ENCODE data around the gene KXD1. TPM values are rescaled to one million over a fixed set of nuclear protein-coding genes. Genes with fewer than 3 reads are reported as not detected.

KXD1 gene
- total and polyA plus RNA-seq, 2 donors (not counting 1 experiment from before 2014, with no cell fraction given): 90.0 to 166 TPM

- ChIA-PET CTCF (no interaction called here), POLR2A (no interaction called here)
- Histone ChIP-seq H3K4me2 (replicated peaks; ENCODE audit: low read depth, low read length, poor library complexity, severe bottlenecking) (no peak overlapping the region), H3K36me3 (replicated peaks in 1 of 2; ENCODE audit: control extremely low read depth in 1 of 2, control insufficient read depth in 1 of 2, extremely low read depth in 1 of 2, insufficient read depth in 2 of 2, low read length in 1 of 2) (peaks cover 0 to 4% of the 10 kb centered on the region in 2 experiments), H3K4me3 (ENCODE audit: control extremely low read depth in 1 of 5, extremely low read depth in 1 of 5, insufficient read depth in 1 of 5, low read depth in 2 of 5, low read length in 4 of 5) (no peak overlapping the region), H3K27me3 (replicated peaks in 1 of 4; ENCODE audit: control extremely low read depth in 1 of 4, control insufficient read depth in 3 of 4, insufficient read depth in 4 of 4, low read length in 3 of 4) (no peaks in the 10 kb centered on the region), H3K27ac (ENCODE audit: low read length in 2 of 2) (no peak overlapping the region), H3K4me1 (ENCODE audit: control insufficient read depth in 2 of 2, insufficient read depth in 2 of 2, low read length in 2 of 2) (peaks cover 5 to 21% of the 10 kb centered on the region in 2 donors), H3K79me2 (ENCODE audit: control insufficient read depth, insufficient read depth, low read length) (peaks cover 98% of the 10 kb centered on the region), H3K9me3 (ENCODE audit: control extremely low read depth in 1 of 3, control insufficient read depth in 2 of 3, insufficient read depth in 1 of 3, low read length in 2 of 3) (no peaks in the 10 kb centered on the region), H2AFZ (ENCODE audit: insufficient read depth, low read depth, low read length, poor library complexity, severe bottlenecking) (no peak overlapping the region), H4K20me1 (ENCODE audit: control insufficient read depth, insufficient read depth, low read length, poor library complexity, severe bottlenecking) (peaks cover 89% of the 10 kb centered on the region), H3K9ac (ENCODE audit: low read length) (no peak overlapping the region)
- Mint-ChIP-seq H3K4me1 (peaks cover 42% of the 10 kb centered on the region), H3K9me3 (ENCODE audit: insufficient read depth) (no peaks in the 10 kb centered on the region), H3K27me3 (no peaks in the 10 kb centered on the region), H3K4me3 (no peak overlapping the region), H3K27ac (no peak overlapping the region)
- TF ChIP-seq, protein P1, sequence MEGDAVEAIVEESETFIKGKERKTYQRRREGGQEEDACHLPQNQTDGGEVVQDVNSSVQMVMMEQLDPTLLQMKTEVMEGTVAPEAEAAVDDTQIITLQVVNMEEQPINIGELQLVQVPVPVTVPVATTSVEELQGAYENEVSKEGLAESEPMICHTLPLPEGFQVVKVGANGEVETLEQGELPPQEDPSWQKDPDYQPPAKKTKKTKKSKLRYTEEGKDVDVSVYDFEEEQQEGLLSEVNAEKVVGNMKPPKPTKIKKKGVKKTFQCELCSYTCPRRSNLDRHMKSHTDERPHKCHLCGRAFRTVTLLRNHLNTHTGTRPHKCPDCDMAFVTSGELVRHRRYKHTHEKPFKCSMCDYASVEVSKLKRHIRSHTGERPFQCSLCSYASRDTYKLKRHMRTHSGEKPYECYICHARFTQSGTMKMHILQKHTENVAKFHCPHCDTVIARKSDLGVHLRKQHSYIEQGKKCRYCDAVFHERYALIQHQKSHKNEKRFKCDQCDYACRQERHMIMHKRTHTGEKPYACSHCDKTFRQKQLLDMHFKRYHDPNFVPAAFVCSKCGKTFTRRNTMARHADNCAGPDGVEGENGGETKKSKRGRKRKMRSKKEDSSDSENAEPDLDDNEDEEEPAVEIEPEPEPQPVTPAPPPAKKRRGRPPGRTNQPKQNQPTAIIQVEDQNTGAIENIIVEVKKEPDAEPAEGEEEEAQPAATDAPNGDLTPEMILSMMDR (IDR thresholded peaks at IDR 0.05): no peak
- no peak for TF ChIP-seq EZH2 (IDR thresholded peaks at IDR 0.05; ENCODE audit: borderline replicate concordance, insufficient read depth, low read depth, low read length, poor library complexity, severe bottlenecking)
- WGBS (ENCODE audit: insufficient coverage): 87% methylated on average over 5 of the region's 5 CpGs
- intact Hi-C loops (cut with micrococcal nuclease): no loop called here
- DNase-seq: no peak
- ATAC-seq (ENCODE audit: low read depth): no peak
Observed at GRCh38 chr19:18515959-18516358, 41.7 kb upstream of the KXD1 start.

GRCh38 chr19:18517606-18518005, 40.1 kb upstream of the KXD1 start:
- POLR2A ChIA-PET: no interaction called here
- peaks cover 5 to 24% of the 10 kb centered on the region in 2 donors for H3K4me1 ChIP-seq (ENCODE audit: control insufficient read depth in 2 of 2, insufficient read depth in 2 of 2, low read length in 2 of 2)
- H3K4me1 Mint-ChIP-seq: peaks cover 40% of the 10 kb centered on the region

More at GRCh38 chr19:18517606-18518005, 40.1 kb upstream of the KXD1 start:
- no peaks in the 10 kb centered on the region for H3K27me3 ChIP-seq (replicated peaks in 1 of 4; ENCODE audit: control extremely low read depth in 1 of 4, control insufficient read depth in 3 of 4, insufficient read depth in 4 of 4, low read length in 3 of 4)
- TF ChIP-seq, protein P1 (IDR thresholded peaks at IDR 0.05): no peak
- TF ChIP-seq EZH2 (IDR thresholded peaks at IDR 0.05; ENCODE audit: borderline replicate concordance, insufficient read depth, low read depth, low read length, poor library complexity, severe bottlenecking): no peak
- H3K27ac ChIP-seq (ENCODE audit: low read length in 2 of 2): no peak overlapping the region
- WGBS (ENCODE audit: insufficient coverage): no CpG with 5 or more reads among the region's 4 CpGs
- no peak for ATAC-seq (ENCODE audit: low read depth)
- peaks cover 74% of the 10 kb centered on the region for H4K20me1 ChIP-seq (ENCODE audit: control insufficient read depth, insufficient read depth, low read length, poor library complexity, severe bottlenecking)
- H3K4me3 Mint-ChIP-seq: no peak overlapping the region
- no peak overlapping the region for H2AFZ ChIP-seq (ENCODE audit: insufficient read depth, low read depth, low read length, poor library complexity, severe bottlenecking)
- H3K9me3 ChIP-seq (ENCODE audit: control extremely low read depth in 1 of 3, control insufficient read depth in 2 of 3, insufficient read depth in 1 of 3, low read length in 2 of 3): no peaks in the 10 kb centered on the region
- H3K4me2 ChIP-seq (replicated peaks; ENCODE audit: low read depth, low read length, poor library complexity, severe bottlenecking): no peak overlapping the region
- CTCF ChIA-PET: interaction anchor here (3.9 kb wide), 1 partner anchor 72 kb away, joined by 32 read pairs; the partner anchor contains the start of gene REX1BD
- no peak overlapping the region for H3K27ac Mint-ChIP-seq
- peaks cover 0 to 4% of the 10 kb centered on the region in 2 experiments for H3K36me3 ChIP-seq (replicated peaks in 1 of 2; ENCODE audit: control extremely low read depth in 1 of 2, control insufficient read depth in 1 of 2, extremely low read depth in 1 of 2, insufficient read depth in 2 of 2, low read length in 1 of 2)
- H3K27me3 Mint-ChIP-seq: no peaks in the 10 kb centered on the region
- H3K9me3 Mint-ChIP-seq (ENCODE audit: insufficient read depth): no peaks in the 10 kb centered on the region
- H3K9ac ChIP-seq (ENCODE audit: low read length): no peak overlapping the region
- peaks cover 90% of the 10 kb centered on the region for H3K79me2 ChIP-seq (ENCODE audit: control insufficient read depth, insufficient read depth, low read length)
- no peak for DNase-seq
- H3K4me3 ChIP-seq (ENCODE audit: control extremely low read depth in 1 of 5, extremely low read depth in 1 of 5, insufficient read depth in 1 of 5, low read depth in 2 of 5, low read length in 4 of 5): no peak overlapping the region
- intact Hi-C loops (cut with micrococcal nuclease): no loop called here

Measured in B cell (primary cell).